ENCODE measurements around the gene MLLT1.

DNA sequence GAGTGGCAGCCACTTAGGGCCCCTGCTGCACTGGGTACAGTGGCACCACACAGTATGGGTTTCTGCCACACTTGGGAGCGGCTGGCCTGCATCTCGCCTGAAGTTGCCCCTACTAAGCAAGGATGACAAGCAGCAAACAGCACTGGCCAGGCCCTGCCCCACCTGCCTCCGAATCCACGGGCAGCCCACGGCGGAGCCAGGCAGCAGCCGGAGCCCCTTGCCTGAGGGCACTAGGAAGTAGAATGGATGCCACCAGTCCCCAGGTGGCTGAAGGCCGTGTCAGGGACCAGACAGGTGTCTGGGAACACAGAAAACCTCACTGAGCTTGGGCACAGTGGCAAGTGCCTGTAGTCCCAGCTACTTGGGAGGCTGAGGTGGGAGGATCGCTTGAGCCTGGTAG, 19.4 kb downstream of the MLLT1 start:
- TF ChIP-seq, protein P1, sequence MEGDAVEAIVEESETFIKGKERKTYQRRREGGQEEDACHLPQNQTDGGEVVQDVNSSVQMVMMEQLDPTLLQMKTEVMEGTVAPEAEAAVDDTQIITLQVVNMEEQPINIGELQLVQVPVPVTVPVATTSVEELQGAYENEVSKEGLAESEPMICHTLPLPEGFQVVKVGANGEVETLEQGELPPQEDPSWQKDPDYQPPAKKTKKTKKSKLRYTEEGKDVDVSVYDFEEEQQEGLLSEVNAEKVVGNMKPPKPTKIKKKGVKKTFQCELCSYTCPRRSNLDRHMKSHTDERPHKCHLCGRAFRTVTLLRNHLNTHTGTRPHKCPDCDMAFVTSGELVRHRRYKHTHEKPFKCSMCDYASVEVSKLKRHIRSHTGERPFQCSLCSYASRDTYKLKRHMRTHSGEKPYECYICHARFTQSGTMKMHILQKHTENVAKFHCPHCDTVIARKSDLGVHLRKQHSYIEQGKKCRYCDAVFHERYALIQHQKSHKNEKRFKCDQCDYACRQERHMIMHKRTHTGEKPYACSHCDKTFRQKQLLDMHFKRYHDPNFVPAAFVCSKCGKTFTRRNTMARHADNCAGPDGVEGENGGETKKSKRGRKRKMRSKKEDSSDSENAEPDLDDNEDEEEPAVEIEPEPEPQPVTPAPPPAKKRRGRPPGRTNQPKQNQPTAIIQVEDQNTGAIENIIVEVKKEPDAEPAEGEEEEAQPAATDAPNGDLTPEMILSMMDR (IDR thresholded peaks at IDR 0.05): no peak
- no peak for TF ChIP-seq POLR2AphosphoS5 (IDR thresholded peaks at IDR 0.05; ENCODE audit: insufficient read depth in 1 of 2, low read depth in 1 of 2)

Data from vagina (tissue), 2 donors.